ENCODE results near the gene SMCO3.

The SMCO3 gene

DNA sequence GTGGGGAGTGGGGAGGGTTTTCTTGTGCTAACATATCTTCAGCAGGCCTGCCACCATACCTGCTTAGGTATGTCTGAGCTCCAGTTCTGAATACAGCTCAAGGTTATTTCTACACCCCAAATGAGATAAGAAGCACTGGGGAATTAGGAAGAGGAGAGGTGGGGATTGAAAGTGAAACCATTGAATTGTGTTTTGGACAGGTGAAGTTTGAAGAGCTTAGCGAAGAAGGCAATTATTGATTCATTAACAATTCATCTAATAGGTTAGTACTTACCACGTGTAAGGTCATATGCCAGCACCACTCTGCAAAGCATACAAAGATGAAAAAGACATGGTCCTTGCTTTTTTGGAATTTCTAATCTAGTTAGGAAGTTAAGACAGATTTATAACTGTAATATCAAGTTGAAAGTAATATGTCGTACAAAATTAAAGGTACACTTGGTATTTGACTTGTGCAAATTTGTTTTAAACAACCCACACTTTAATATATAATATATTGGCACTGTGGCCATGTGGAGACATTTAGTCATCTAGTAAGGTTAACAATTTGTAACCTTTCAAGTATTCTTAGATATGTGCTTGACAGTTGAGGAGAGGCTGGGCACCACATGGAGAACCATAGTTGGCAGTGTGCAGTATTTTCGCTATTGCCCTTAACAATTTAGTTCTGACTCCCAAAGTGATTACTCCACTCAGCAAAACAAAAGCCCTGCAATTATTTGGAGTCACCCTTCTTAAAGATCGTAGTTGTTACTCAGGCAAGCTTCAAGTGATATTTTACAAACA, 3.6 kb downstream of the SMCO3 start:
- no peak overlapping the region for H3K4me3 ChIP-seq (ENCODE audit: low read depth, low read length)
- no peak for TF ChIP-seq CTCF (IDR thresholded peaks at IDR 0.05; ENCODE audit: borderline replicate concordance, insufficient read depth, low read depth, low read length)

- peak overlapping the region; percentile 99 for H3K4me3 ChIP-seq (ENCODE audit: low read depth, low read length)
Observed at GRCh38 chr12:14803830-14804160, 10.2 kb downstream of the SMCO3 start.

GRCh38 chr12:14803011-14803829, 10.8 kb downstream of the SMCO3 start, which contains the start of the genes C12orf60 and WBP11:
Gene C12orf60 (plus strand): TSS chr12:14803670. CDS start chr12:14822936, 19,266 bp downstream.
Gene WBP11 (minus strand): TSS chr12:14803478. CDS start chr12:14801383, 2,095 bp downstream.
- TF ChIP-seq CTCF (IDR thresholded peaks at IDR 0.05; ENCODE audit: borderline replicate concordance, insufficient read depth, low read depth, low read length): no peak

More at GRCh38 chr12:14803830-14804160, 10.2 kb downstream of the SMCO3 start:
- no peak for TF ChIP-seq CTCF (IDR thresholded peaks at IDR 0.05; ENCODE audit: borderline replicate concordance, insufficient read depth, low read depth, low read length)

GRCh38 chr12:14802721-14803010, 11.3 kb downstream of the SMCO3 start:
- no peak for TF ChIP-seq CTCF (IDR thresholded peaks at IDR 0.05; ENCODE audit: borderline replicate concordance, insufficient read depth, low read depth, low read length)
- H3K4me3 ChIP-seq (ENCODE audit: low read depth, low read length): peak overlapping the region; percentile 99

More at GRCh38 chr12:14803011-14803829, 10.8 kb downstream of the SMCO3 start, which contains the start of the genes C12orf60 and WBP11:
- peak within 1 kb of the TSS; percentile 99 for H3K4me3 ChIP-seq (ENCODE audit: low read depth, low read length)

- peak overlapping the region; percentile 99 for H3K4me3 ChIP-seq (ENCODE audit: low read depth, low read length)
- no peak for TF ChIP-seq CTCF (IDR thresholded peaks at IDR 0.05; ENCODE audit: borderline replicate concordance, insufficient read depth, low read depth, low read length)
Observed at GRCh38 chr12:14802247-14802646, 11.7 kb downstream of the SMCO3 start.

GRCh38 chr12:14795028-14795448, 18.9 kb downstream of the SMCO3 start:
- no peak for TF ChIP-seq CTCF (IDR thresholded peaks at IDR 0.05; ENCODE audit: borderline replicate concordance, insufficient read depth, low read depth, low read length)
- H3K4me3 ChIP-seq (ENCODE audit: low read depth, low read length): no peak overlapping the region

Data from GM12875 (cell line).